Breast epithelium (tissue), 4 donors: ENCODE results near the gene HAPSTR1. TPM values are rescaled to one million over a fixed set of nuclear protein-coding genes. Genes with fewer than 3 reads are reported as not detected.

ENCODE experiments used
- DNase-seq, 2 donors: peaks; one replicate each; pipeline ENCODE4 v3.0.0-alpha.2; 2019; ENCODE audit warnings: low spot score in 2 of 2
- H3K27ac ChIP-seq, 2 donors: fragments of 200-600 bp; sonication (generic) in 1 of 2; one replicate each; pipeline ENCODE4 v1.5.1; 2016 to 2019; ENCODE audit warnings: mild to moderate bottlenecking in 1 of 2
- H3K27me3 ChIP-seq, 2 donors: fragments of 200-600 bp; sonication (generic) in 1 of 2; one replicate each; pipeline versions ENCODE4 v1.5.1 to v1.6.0; 2017 to 2019; ENCODE audit warnings: control low read depth in 1 of 2, mild to moderate bottlenecking in 1 of 2
- H3K36me3 ChIP-seq: fragments of 200-600 bp; one replicate; pipeline ENCODE4 v1.5.1; 2019
- H3K4me1 ChIP-seq, 2 donors: fragments of 200-600 bp; sonication (generic); one replicate each; pipeline ENCODE4 v1.5.1; 2016 to 2019; ENCODE audit warnings: control low read depth in 1 of 2
- H3K4me3 ChIP-seq, 3 donors: fragments of 200-600 bp; sonication (generic); 1 replicate in 2 of 3; 2 replicates in 1 of 3; pipeline ENCODE4 v1.5.1; 2016 to 2019; ENCODE audit warnings: mild to moderate bottlenecking in 3 of 3, moderate library complexity in 2 of 3
- H3K9me3 ChIP-seq, 2 donors: fragments of 200-600 bp; sonication (generic) in 1 of 2; one replicate each; pipeline ENCODE4 v1.5.1; 2016 to 2019; ENCODE audit warnings: control low read depth in 1 of 2
- POLR2A ChIP-seq: fragments of 450-650 bp; IDR thresholded peaks from one replicate; pipeline ENCODE4 v1.6.1; 2016; ENCODE audit warnings: antibody characterized with exemption, mild to moderate bottlenecking, moderate library complexity
- POLR2AphosphoS5 ChIP-seq, 3 donors: sonication (generic); formaldehyde crosslinking; IDR thresholded peaks; one replicate each; pipeline ENCODE4 v1.6.1; 2017; ENCODE audit warnings: antibody characterized with exemption in 3 of 3
- intact Hi-C: fragments of 100-400 bp; cut with DNase I; formaldehyde crosslinking; loops from one replicate; pipeline ENCODE4 v1.15.1; 2023; ENCODE audit warnings: low total_unique reads
- total RNA-seq, 3 donors: library from RNA; depleted of rRNA; stranded (reverse); fragments of >200 nt; gene quantifications; one replicate each; pipeline ENCODE4 v1.1.0, GENCODE V29; 2016
- TF ChIP-seq, protein P1 (sequence below), 3 donors: fragments of 450-650 bp; IDR thresholded peaks; one replicate each; pipeline ENCODE4 v1.5.1; 2016 to 2017; ENCODE audit warnings: antibody characterized with exemption in 3 of 3, mild to moderate bottlenecking in 3 of 3, moderate library complexity in 3 of 3

HAPSTR1 gene
- total RNA-seq, 3 donors from 2014 or later = 39.0 to 63.5 (median 50.1) TPM

DNA sequence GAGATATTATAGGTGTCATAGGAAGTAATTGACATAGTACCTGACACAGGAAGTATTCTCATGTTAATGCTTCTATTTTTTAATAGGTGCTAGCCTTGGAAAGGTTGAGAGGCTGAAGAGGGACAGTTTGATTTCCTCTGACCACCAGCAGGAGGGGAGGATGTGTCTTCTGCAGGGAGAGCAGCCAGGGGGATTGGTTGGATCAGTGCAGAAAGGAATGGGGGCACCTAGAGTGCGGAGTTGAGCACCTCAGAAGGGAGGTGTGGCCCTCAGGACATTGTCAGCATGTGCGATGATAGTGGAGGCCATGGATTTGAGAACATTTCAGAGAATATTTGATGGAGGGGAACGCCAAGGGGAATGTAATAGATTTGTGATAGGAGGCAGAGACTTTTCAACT lies 23.4 kb downstream of the HAPSTR1 start:
- intact Hi-C loops = no loop called here

DNA sequence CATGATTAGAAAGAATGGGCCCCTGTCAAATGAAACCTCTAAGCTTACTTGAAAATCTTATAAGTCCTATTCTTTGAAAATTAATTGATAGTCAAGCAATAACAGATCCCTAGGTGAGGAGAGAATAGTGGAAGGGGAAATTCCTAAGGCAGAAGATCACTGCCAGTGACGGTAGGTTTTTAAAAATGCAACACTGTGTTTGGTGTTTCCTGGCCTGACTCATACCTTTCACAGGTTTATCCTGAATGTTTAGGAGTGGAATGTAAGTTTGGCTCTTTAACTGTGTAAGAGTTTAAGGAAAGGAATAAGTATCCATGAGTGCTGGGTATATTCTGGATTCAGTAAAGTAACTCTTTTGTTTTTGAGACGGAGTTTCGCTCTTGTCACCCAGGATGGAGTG lies 23.8 kb downstream of the HAPSTR1 start:
- no peaks in the 10 kb centered on the region for H3K36me3 ChIP-seq
- H3K27me3 ChIP-seq = no peaks in the 10 kb centered on the region
- intact Hi-C loops = no loop called here
- no peak overlapping the region for H3K4me3 ChIP-seq
- no peak for TF ChIP-seq POLR2A
- no peak for TF ChIP-seq POLR2AphosphoS5 (IDR thresholded peaks at IDR 0.05)
- TF ChIP-seq, protein P1, sequence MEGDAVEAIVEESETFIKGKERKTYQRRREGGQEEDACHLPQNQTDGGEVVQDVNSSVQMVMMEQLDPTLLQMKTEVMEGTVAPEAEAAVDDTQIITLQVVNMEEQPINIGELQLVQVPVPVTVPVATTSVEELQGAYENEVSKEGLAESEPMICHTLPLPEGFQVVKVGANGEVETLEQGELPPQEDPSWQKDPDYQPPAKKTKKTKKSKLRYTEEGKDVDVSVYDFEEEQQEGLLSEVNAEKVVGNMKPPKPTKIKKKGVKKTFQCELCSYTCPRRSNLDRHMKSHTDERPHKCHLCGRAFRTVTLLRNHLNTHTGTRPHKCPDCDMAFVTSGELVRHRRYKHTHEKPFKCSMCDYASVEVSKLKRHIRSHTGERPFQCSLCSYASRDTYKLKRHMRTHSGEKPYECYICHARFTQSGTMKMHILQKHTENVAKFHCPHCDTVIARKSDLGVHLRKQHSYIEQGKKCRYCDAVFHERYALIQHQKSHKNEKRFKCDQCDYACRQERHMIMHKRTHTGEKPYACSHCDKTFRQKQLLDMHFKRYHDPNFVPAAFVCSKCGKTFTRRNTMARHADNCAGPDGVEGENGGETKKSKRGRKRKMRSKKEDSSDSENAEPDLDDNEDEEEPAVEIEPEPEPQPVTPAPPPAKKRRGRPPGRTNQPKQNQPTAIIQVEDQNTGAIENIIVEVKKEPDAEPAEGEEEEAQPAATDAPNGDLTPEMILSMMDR (IDR thresholded peaks at IDR 0.05) = no peak
- no peak for DNase-seq
- peaks cover 4 to 11% of the 10 kb centered on the region in 2 donors for H3K4me1 ChIP-seq
- H3K9me3 ChIP-seq = no peaks in the 10 kb centered on the region
- peak overlapping the region; percentile 60 to 86 for H3K27ac ChIP-seq

More for the DNA sequence above, 23.4 kb downstream of the HAPSTR1 start:
- Histone ChIP-seq H3K9me3 (no peaks in the 10 kb centered on the region), H3K36me3 (no peaks in the 10 kb centered on the region), H3K4me1 (peaks cover 0 to 11% of the 10 kb centered on the region in 2 donors), H3K4me3 (no peak overlapping the region), H3K27ac (peak overlapping the region; percentile 33 to 86), H3K27me3 (no peaks in the 10 kb centered on the region)
- TF ChIP-seq POLR2A = no peak
- TF ChIP-seq, protein P1 (IDR thresholded peaks at IDR 0.05) = no peak
- no peak for TF ChIP-seq POLR2AphosphoS5 (IDR thresholded peaks at IDR 0.05)
- no peak for DNase-seq

DNA sequence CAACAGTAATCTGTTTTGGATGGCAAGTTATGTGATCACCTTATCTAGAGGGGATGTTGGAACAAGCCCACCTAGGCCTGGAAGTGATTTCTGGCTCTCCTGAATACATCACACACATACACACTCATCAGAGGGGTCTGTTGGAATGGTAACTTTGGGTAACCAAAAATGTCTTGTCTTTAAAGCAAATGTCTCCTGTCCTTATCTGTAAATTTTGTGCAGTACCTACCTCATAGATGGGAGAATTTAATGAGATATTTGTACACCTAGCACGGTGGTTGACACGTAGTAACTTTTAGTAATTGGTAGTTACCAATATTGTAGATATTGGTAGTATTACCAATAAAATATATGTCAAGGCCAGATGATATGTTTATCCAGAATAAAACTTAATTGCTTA lies 24.7 kb downstream of the HAPSTR1 start:
- TF ChIP-seq, protein P1 (IDR thresholded peaks at IDR 0.05) = no peak
- TF ChIP-seq POLR2AphosphoS5 (IDR thresholded peaks at IDR 0.05) = no peak
- no peak for TF ChIP-seq POLR2A
- Histone ChIP-seq H3K4me1 (peaks cover 4 to 6% of the 10 kb centered on the region in 2 donors), H3K36me3 (no peaks in the 10 kb centered on the region), H3K27ac (peak overlapping the region; percentile 60 to 86), H3K27me3 (no peaks in the 10 kb centered on the region), H3K4me3 (no peak overlapping the region), H3K9me3 (no peaks in the 10 kb centered on the region)
- no peak for DNase-seq
- intact Hi-C loops = no loop called here

DNA sequence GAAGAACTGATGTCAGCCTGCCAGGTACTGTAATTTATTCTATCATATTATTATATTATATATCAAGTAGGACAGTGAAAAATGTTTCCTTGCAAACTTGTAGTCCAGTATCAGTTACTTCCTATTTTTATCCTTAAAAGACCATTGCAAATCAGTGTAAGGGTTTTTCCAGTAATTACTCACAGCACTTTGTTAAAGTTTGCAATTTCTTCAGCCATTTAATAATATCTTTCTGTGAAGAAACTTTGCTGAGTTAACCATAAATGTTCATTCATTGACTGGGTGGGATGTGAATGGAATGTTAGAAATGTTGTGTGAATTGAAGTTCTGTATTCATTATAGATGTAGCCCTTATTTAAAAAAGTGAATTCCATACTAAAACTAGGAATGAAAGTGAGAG lies 26.7 kb downstream of the HAPSTR1 start:
- Histone ChIP-seq H3K9me3 (no peaks in the 10 kb centered on the region), H3K36me3 (no peaks in the 10 kb centered on the region), H3K27me3 (no peaks in the 10 kb centered on the region), H3K27ac (peak overlapping the region in 1 of 2 donors; percentile 7), H3K4me1 (peaks cover 0 to 4% of the 10 kb centered on the region in 2 donors), H3K4me3 (no peak overlapping the region)
- DNase-seq = no peak
- intact Hi-C loops = no loop called here
- TF ChIP-seq POLR2A (no peak), POLR2AphosphoS5 (IDR thresholded peaks at IDR 0.05) (no peak)
- TF ChIP-seq, protein P1 (IDR thresholded peaks at IDR 0.05) = no peak

DNA sequence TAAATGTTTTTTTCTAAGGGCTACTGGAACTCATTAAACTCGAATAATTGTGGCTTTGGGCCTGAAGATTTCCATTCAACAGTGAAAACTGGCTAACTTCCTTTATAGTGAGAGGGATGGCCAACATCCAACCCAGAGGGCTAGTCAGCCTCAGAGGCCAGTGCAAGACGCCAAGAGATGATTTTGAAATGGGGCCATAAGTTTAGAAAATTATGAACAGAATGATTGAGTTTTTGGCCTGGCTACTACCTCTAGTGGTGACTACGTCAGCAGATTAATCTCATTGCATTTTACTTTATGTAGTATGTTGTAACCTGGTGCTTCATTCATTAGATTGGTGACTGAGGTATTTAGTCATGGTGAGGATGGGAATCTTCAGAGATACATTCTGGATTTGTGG lies 28.4 kb downstream of the HAPSTR1 start:
- TF ChIP-seq POLR2AphosphoS5 (IDR thresholded peaks at IDR 0.05) (no peak), POLR2A (no peak)
- TF ChIP-seq, protein P1 (IDR thresholded peaks at IDR 0.05) = no peak
- no peak overlapping the region for H3K4me3 ChIP-seq
- peaks cover 4 to 7% of the 10 kb centered on the region in 2 donors for H3K4me1 ChIP-seq
- DNase-seq = peak in 1 of 2 donors; percentile 27
- peak overlapping the region; percentile 17 to 77 for H3K27ac ChIP-seq
- intact Hi-C loops = no loop called here
- H3K9me3 ChIP-seq = no peaks in the 10 kb centered on the region
- H3K36me3 ChIP-seq = no peaks in the 10 kb centered on the region
- no peaks in the 10 kb centered on the region for H3K27me3 ChIP-seq
